Lower lobe of right lung (tissue), 2 donors: ENCODE data around the gene CHD1L. TPM values are rescaled to one million over a fixed set of nuclear protein-coding genes. Genes with fewer than 3 reads are reported as not detected.

Experiments used
- ATAC-seq, 2 donors: fragments of 200-7000 bp; cut with Tn5 transposase; one replicate each; pipeline ENCODE4 v1.9.1; 2020 to 2022; ENCODE audit warnings: mild to moderate bottlenecking in 2 of 2, moderate library complexity in 2 of 2
- DNase-seq: peaks from one replicate; pipeline ENCODE4 v3.0.0-alpha.2; 2020
- H3K27ac ChIP-seq: fragments of 200-600 bp; one replicate; pipeline ENCODE4 v1.8.0; 2022
- H3K27me3 ChIP-seq: fragments of 200-600 bp; one replicate; pipeline ENCODE4 v1.8.0; 2022; ENCODE audit warnings: low read depth
- H3K36me3 ChIP-seq: fragments of 200-600 bp; one replicate; pipeline ENCODE4 v1.8.0; 2022; ENCODE audit warnings: mild to moderate bottlenecking
- H3K4me1 ChIP-seq: fragments of 200-600 bp; one replicate; pipeline ENCODE4 v1.8.0; 2022
- H3K4me3 ChIP-seq: fragments of 200-600 bp; one replicate; pipeline ENCODE4 v1.8.0; 2022; ENCODE audit warnings: mild to moderate bottlenecking
- H3K9me3 ChIP-seq: fragments of 200-600 bp; one replicate; pipeline ENCODE4 v1.8.0; 2022
- intact Hi-C: fragments of 100-400 bp; cut with DNase I; formaldehyde crosslinking; loops from one replicate; pipeline ENCODE4 v1.11.0; 2022
- total RNA-seq: library from RNA; stranded (reverse); fragmentation: NEBNext Ultra II Directional; extraction: Animal tissue kit (Norgen Biotek cat#: 25700); gene quantifications from one replicate; pipeline ENCODE4 v1.2.1, GENCODE V29; 2021
- TF ChIP-seq, protein P1 (sequence below): fragments of 200-600 bp; IDR thresholded peaks from one replicate; pipeline ENCODE4 v1.8.0; 2022; ENCODE audit warnings: antibody characterized with exemption, mild to moderate bottlenecking
- donor health status: DM: no; HTN: yes; CAD: no; lungs with severe emphysema.

The CHD1L gene
- total RNA-seq, 1 donor from 2014 or later: 34.1 TPM

DNA sequence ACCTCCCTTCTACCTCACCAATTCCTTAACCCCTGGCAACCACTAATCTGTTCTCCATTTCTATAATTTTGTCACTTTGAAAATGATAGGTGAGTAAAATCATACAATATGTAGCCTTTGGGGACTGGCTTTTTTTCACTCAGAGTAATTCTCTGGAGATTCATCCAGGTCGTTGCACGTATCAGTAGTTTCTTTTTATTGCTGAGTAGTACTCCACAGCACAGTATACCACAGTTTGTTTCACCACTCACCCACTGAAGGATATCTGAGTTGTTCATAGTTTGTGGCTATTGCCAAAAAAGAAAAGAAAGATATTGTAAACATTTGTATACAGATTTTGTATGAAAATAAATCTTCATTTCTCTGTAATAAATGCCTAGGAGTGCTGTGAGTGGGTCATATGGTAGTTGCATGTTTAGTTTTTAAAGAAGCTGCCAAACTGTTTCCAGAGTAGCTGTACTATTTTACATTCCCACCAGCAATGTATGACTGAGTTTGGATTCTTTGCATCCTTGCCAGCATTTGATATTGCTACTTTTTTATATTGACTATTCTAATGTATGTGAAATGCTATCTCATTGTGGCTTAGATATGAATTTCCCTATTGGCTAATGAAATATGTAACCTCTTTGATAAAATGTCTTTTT is 3.7 kb downstream of the CHD1L start:
- TF ChIP-seq, protein P1, sequence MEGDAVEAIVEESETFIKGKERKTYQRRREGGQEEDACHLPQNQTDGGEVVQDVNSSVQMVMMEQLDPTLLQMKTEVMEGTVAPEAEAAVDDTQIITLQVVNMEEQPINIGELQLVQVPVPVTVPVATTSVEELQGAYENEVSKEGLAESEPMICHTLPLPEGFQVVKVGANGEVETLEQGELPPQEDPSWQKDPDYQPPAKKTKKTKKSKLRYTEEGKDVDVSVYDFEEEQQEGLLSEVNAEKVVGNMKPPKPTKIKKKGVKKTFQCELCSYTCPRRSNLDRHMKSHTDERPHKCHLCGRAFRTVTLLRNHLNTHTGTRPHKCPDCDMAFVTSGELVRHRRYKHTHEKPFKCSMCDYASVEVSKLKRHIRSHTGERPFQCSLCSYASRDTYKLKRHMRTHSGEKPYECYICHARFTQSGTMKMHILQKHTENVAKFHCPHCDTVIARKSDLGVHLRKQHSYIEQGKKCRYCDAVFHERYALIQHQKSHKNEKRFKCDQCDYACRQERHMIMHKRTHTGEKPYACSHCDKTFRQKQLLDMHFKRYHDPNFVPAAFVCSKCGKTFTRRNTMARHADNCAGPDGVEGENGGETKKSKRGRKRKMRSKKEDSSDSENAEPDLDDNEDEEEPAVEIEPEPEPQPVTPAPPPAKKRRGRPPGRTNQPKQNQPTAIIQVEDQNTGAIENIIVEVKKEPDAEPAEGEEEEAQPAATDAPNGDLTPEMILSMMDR: no peak
- peaks cover 30% of the 10 kb centered on the region for H3K4me1 ChIP-seq
- no peaks in the 10 kb centered on the region for H3K36me3 ChIP-seq
- H3K27me3 ChIP-seq: no peaks in the 10 kb centered on the region
- intact Hi-C loops: loop anchor here (10.0 kb wide), 1 partner anchor 71 kb away; the partner anchor contains the start of gene PRKAB2
- H3K27ac ChIP-seq: no peak overlapping the region
- no peaks in the 10 kb centered on the region for H3K9me3 ChIP-seq
- DNase-seq: no peak
- no peak for ATAC-seq
- no peak overlapping the region for H3K4me3 ChIP-seq

DNA sequence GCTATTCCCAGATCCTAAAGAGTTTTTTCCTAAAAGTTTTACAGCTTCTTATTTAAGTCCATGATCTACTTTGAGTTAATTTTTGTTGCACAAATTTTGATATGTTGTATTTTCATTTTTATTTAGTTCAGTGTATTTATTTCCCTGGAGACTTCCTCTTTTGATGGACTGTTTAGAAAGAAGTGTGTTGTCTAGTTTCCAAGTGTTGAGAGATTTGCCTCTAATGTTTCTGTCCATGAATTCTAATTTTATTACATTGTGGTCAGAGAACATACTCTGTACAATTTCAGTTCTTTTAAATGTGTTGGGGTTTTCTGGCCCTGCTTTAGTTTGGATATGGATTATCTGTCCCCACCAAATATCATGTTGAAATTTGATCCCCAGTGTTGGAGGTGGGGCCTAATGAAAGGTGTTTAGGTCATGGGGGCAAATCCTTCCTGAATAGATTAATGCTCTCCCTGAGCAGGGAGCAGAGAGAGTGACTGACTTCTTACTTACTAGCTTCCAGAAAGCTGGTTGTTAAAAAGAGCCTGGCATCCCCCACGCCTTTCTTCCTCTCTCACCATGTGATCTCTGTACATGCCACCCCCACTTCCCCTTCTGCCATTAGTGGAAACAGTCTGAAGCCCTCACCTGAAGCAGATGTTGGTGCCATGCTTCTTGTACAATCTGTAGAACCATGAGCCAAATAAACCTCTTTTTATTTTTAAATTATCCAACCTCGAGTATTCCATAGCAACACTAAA is 4.6 kb downstream of the CHD1L start:
- intact Hi-C loops: loop anchor here (10.0 kb wide), 1 partner anchor 72 kb away; the partner anchor contains the start of gene PRKAB2
- ATAC-seq (no peak), DNase-seq (no peak)
- Histone ChIP-seq H3K4me1 (peaks cover 22% of the 10 kb centered on the region), H3K4me3 (no peak overlapping the region), H3K36me3 (no peaks in the 10 kb centered on the region), H3K27me3 (no peaks in the 10 kb centered on the region), H3K27ac (no peak overlapping the region), H3K9me3 (no peaks in the 10 kb centered on the region)
- TF ChIP-seq, protein P1: no peak

DNA sequence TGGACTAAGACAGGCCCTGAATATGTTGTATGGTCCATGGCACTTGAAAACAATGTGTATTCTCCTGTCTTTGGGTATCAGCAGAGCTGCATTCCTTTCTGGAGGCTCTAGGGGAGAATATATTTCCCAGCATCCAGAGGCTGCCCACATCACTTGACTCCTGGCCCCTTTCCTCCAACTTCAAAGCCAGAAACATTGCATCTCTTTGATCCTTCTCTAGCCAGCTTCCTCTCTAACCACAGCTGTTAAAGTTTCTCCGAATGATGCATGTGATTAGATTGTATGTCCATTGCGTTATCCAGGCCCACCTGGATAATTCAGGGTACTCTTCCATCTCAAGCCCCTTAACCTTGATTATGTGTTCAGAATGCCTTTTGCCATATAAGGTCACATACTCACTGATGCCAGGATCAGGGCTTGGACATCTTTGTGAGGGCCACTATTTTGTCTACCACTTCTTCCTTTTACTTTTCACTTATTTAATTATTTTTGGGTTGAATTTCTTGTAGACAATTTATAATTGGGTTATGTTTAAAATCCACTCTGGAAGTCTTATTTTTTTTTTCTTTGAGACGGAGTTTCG is 5.3 kb downstream of the CHD1L start:
- TF ChIP-seq, protein P1: no peak
- Histone ChIP-seq H3K4me1 (peaks cover 20% of the 10 kb centered on the region), H3K4me3 (no peak overlapping the region), H3K27me3 (no peaks in the 10 kb centered on the region), H3K27ac (no peak overlapping the region), H3K36me3 (peaks cover 2% of the 10 kb centered on the region), H3K9me3 (no peaks in the 10 kb centered on the region)
- intact Hi-C loops: loop anchor here (10.0 kb wide), 1 partner anchor 73 kb away; the partner anchor contains the start of gene PRKAB2
- ATAC-seq (no peak), DNase-seq (no peak)

DNA sequence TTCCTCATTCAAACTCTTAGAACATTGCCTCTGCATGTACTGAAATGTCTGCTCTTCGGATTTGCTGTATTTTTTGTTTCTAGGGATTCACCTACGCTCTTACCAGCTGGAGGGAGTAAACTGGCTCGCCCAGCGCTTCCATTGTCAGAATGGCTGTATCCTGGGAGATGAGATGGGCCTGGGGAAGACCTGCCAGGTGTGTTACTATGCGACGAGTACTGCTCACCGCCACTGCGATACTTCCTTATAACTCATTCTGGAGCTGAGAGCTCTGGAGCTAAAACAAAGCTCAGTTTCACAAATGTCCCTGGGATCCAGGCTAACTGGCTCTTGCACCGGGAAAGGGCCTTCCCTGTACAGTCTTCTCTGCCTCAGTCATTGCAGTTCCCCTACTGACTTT is 10.1 kb downstream of the CHD1L start:
- Histone ChIP-seq H3K9me3 (no peaks in the 10 kb centered on the region), H3K27ac (no peak overlapping the region), H3K4me1 (no peaks in the 10 kb centered on the region), H3K4me3 (no peak overlapping the region), H3K27me3 (no peaks in the 10 kb centered on the region), H3K36me3 (peaks cover 19% of the 10 kb centered on the region)
- DNase-seq (no peak), ATAC-seq (no peak)
- TF ChIP-seq, protein P1: no peak
- intact Hi-C loops: no loop called here

DNA sequence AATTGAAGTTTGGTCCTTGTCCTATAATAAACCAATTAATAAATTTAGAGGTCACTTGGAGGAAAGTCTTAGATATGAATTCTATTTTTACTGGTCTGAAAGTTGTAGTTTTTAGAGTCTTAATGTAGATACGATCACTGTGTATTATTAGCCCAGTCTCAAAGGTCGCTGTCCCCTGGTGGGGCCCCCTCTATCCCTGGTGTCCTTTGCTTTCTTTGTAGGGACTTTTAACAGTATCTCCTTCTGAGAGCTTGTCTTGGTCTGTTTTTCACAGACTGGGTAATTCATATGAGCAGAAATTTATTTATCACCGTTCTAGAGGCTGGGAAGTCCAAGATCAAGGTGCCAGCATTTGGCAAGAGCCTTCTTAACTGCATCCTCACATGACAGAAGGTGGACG is 18.5 kb downstream of the CHD1L start:
- DNase-seq: no peak
- ATAC-seq: no peak
- TF ChIP-seq, protein P1: no peak
- H3K27me3 ChIP-seq: no peaks in the 10 kb centered on the region
- intact Hi-C loops: no loop called here
- H3K9me3 ChIP-seq: no peaks in the 10 kb centered on the region
- H3K4me1 ChIP-seq: no peaks in the 10 kb centered on the region
- peaks cover 64% of the 10 kb centered on the region for H3K36me3 ChIP-seq
- no peak overlapping the region for H3K27ac ChIP-seq
- no peak overlapping the region for H3K4me3 ChIP-seq
